H9 (cell line): ENCODE measurements around the gene CERK. TPM values are rescaled to one million over a fixed set of nuclear protein-coding genes. Genes with fewer than 3 reads are reported as not detected.

Experiments
- DNase-seq: peaks from one replicate; pipeline ENCODE4 v3.0.0-alpha.2; 2017
- H2AFZ ChIP-seq: one replicate; pipeline ENCODE4 v1.6.1; 2013; ENCODE audit warnings: mild to moderate bottlenecking, low read length, control low read depth, moderate library complexity
- H2AK5ac ChIP-seq: 2 replicates; pipeline ENCODE4 v1.6.1; 2013; ENCODE audit warnings: low read length, control low read depth, mixed read lengths; ENCODE audit not compliant: insufficient read length
- H2BK120ac ChIP-seq: one replicate; pipeline ENCODE4 v1.6.1; 2013; ENCODE audit warnings: low read depth, mild to moderate bottlenecking, low read length, control low read depth, inconsistent platforms; ENCODE audit not compliant: poor library complexity, severe bottlenecking
- H2BK12ac ChIP-seq: 2 replicates; pipeline ENCODE4 v1.6.1; 2013; ENCODE audit warnings: low read length, control low read depth, mixed read lengths, low read depth; ENCODE audit not compliant: insufficient read length
- H2BK15ac ChIP-seq: 2 replicates; pipeline ENCODE4 v1.6.1; 2013; ENCODE audit warnings: low read depth, low read length, control low read depth
- H2BK20ac ChIP-seq: one replicate; pipeline ENCODE4 v1.6.1; 2013; ENCODE audit warnings: low read depth, mild to moderate bottlenecking, low read length, control low read depth, inconsistent platforms; ENCODE audit not compliant: poor library complexity, severe bottlenecking
- H2BK5ac ChIP-seq: 2 replicates; pipeline ENCODE4 v1.6.1; 2013; ENCODE audit warnings: low read length, control low read depth, mixed read lengths; ENCODE audit not compliant: insufficient read length
- H3K14ac ChIP-seq: 2 replicates; pipeline ENCODE4 v1.6.1; 2013; ENCODE audit warnings: low read length, control low read depth; ENCODE audit not compliant: insufficient read depth
- H3K18ac ChIP-seq: 2 replicates; pipeline ENCODE4 v1.6.1; 2013; ENCODE audit warnings: low read depth, mild to moderate bottlenecking, mixed read lengths, low read length, control low read depth; ENCODE audit not compliant: insufficient read length
- H3K23ac ChIP-seq: 2 replicates; pipeline ENCODE4 v1.6.1; 2013; ENCODE audit warnings: low read length, control low read depth, mixed read lengths, low read depth; ENCODE audit not compliant: insufficient read length
- H3K23me2 ChIP-seq: 2 replicates; pipeline ENCODE4 v1.6.1; 2013; ENCODE audit warnings: low read depth, mild to moderate bottlenecking, mixed read lengths, low read length, control low read depth; ENCODE audit not compliant: insufficient read length, poor library complexity, severe bottlenecking
- H3K27ac ChIP-seq: 2 replicates; pipeline ENCODE4 v1.5.1; 2013; ENCODE audit warnings: low read length, control low read depth, mixed read lengths, low read depth; ENCODE audit not compliant: insufficient read length
- H3K27me3 ChIP-seq: 2 replicates; pipeline ENCODE4 v1.6.1; 2013; ENCODE audit warnings: low read length, control low read depth, inconsistent platforms; ENCODE audit not compliant: insufficient read depth
- H3K4ac ChIP-seq: 2 replicates; pipeline ENCODE4 v1.6.1; 2013; ENCODE audit warnings: low read depth, mild to moderate bottlenecking, control low read depth, inconsistent platforms, low read length, moderate library complexity
- H3K4me1 ChIP-seq: 2 replicates; pipeline ENCODE4 v1.6.1; 2013; ENCODE audit warnings: low read length, control low read depth, inconsistent platforms; ENCODE audit not compliant: insufficient read depth
- H3K4me2 ChIP-seq: 2 replicates; pipeline ENCODE4 v1.6.1; 2013; ENCODE audit warnings: low read length, control low read depth, mixed read lengths; ENCODE audit not compliant: insufficient read length, insufficient read depth
- H3K56ac ChIP-seq: 2 replicates; pipeline ENCODE4 v1.6.1; 2013; ENCODE audit warnings: low read depth, mild to moderate bottlenecking, mixed read lengths, low read length, control low read depth; ENCODE audit not compliant: insufficient read length
- H3K79me1 ChIP-seq: 2 replicates; pipeline ENCODE4 v1.6.1; 2013; ENCODE audit warnings: low read depth, mild to moderate bottlenecking, moderate library complexity, low read length, control low read depth, inconsistent platforms; ENCODE audit not compliant: insufficient read depth, poor library complexity, severe bottlenecking
- H3K79me2 ChIP-seq: 2 replicates; pipeline ENCODE4 v1.6.1; 2013; ENCODE audit warnings: low read length, control low read depth, inconsistent platforms; ENCODE audit not compliant: insufficient read depth
- H3K9ac ChIP-seq: 2 replicates; pipeline ENCODE4 v1.6.1; 2013; ENCODE audit warnings: low read length, control low read depth, mixed read lengths; ENCODE audit not compliant: insufficient read length; ENCODE audit errors: extremely low read depth
- H3K9me3 ChIP-seq: one replicate; pipeline ENCODE4 v1.6.1; 2013; ENCODE audit warnings: low read depth, low read length, inconsistent platforms; ENCODE audit not compliant: control insufficient read depth
- H3T11ph ChIP-seq: one replicate; pipeline ENCODE4 v1.6.1; 2013; ENCODE audit warnings: mild to moderate bottlenecking, low read length, control low read depth, inconsistent platforms
- H4K20me1 ChIP-seq: one replicate; pipeline ENCODE4 v1.6.1; 2013; ENCODE audit not compliant: control insufficient read depth, insufficient read length, insufficient read depth
- H4K5ac ChIP-seq: 2 replicates; pipeline ENCODE4 v1.6.1; 2013; ENCODE audit warnings: low read depth, mild to moderate bottlenecking, mixed read lengths, low read length, control low read depth; ENCODE audit not compliant: insufficient read length
- H4K8ac ChIP-seq: replicated peaks from 2 replicates; pipeline ENCODE4 v1.6.1; 2013; ENCODE audit warnings: low read length, control low read depth, mixed read lengths, low read depth; ENCODE audit not compliant: insufficient read length
- H4K91ac ChIP-seq: 2 replicates; pipeline ENCODE4 v1.6.1; 2013; ENCODE audit warnings: low read depth, mild to moderate bottlenecking, moderate library complexity, mixed read lengths, low read length, control low read depth; ENCODE audit not compliant: insufficient read length
- H3K27ac Mint-ChIP-seq, 3 experiments: 2 replicates in 2 of 3; 3 replicates in 1 of 3; pipeline ENCODE4 v1.8.0; 2020 to 2021; ENCODE audit warnings: mixed read lengths in 3 of 3, mild to moderate bottlenecking in 1 of 3, moderate library complexity in 1 of 3
- H3K27me3 Mint-ChIP-seq: 2 replicates; pipeline ENCODE4 v1.8.0; 2021; ENCODE audit warnings: low read depth, mild to moderate bottlenecking, moderate library complexity, mixed read lengths
- H3K36me3 Mint-ChIP-seq, 3 experiments: 2 replicates in 2 of 3; 3 replicates in 1 of 3; pipeline ENCODE4 v1.8.0; 2020 to 2021; ENCODE audit warnings: low read depth in 3 of 3, mixed read lengths in 3 of 3; ENCODE audit not compliant: insufficient read depth in 1 of 3
- H3K4me1 Mint-ChIP-seq, 2 experiments: 2 replicates each; pipeline ENCODE4 v1.8.0; 2020; ENCODE audit warnings: mixed read lengths in 2 of 2
- H3K4me3 Mint-ChIP-seq, 2 experiments: 2 replicates in 1 of 2; 3 replicates in 1 of 2; pipeline ENCODE4 v1.8.0; 2020 to 2021; ENCODE audit warnings: mild to moderate bottlenecking in 2 of 2, mixed read lengths in 2 of 2, moderate library complexity in 1 of 2
- H3K9me3 Mint-ChIP-seq, 2 experiments: 2 replicates in 1 of 2; 3 replicates in 1 of 2; pipeline ENCODE4 v1.8.0; 2020; ENCODE audit warnings: mild to moderate bottlenecking in 2 of 2, mixed read lengths in 2 of 2, moderate library complexity in 1 of 2
- CTCF ChIP-seq: fragments of 200-600 bp; sonication (generic); conservative IDR thresholded peaks from 3 replicates; pipeline ENCODE4 v1.8.0; 2021; ENCODE audit warnings: antibody characterized with exemption, mild to moderate bottlenecking
- WGBS: extraction: QIAGEN DNeasy Blood & Tissue Kit; methylation state at CpG from one replicate; pipeline ENCODE4 v1.1.7; 2013; ENCODE audit warnings: missing lambda C conversion rate, low lambda C conversion rate, mixed read lengths; ENCODE audit not compliant: insufficient read length; ENCODE audit errors: extremely low coverage; 5-methylcytosine and 5-hydroxymethylcytosine counted together
- total RNA-seq: library from RNA; stranded (reverse); gene quantifications from 2 replicates; pipeline ENCODE4 v1.2.1, GENCODE V29; 2021

The CERK gene
- total RNA-seq, 1 experiment from 2014 or later = 47.1 TPM

GRCh38 chr22:46667245-46667623 is 70.8 kb downstream of the CERK start:
- Mint-ChIP-seq H3K4me1 (peaks cover 3 to 6% of the 10 kb centered on the region in 2 experiments), H3K9me3 (no peaks in the 10 kb centered on the region), H3K36me3 (peaks cover 2 to 7% (median 5%) of the 10 kb centered on the region in 3 experiments; a peak in 5 of 7 replicates), H3K27me3 (no peaks in the 10 kb centered on the region), H3K4me3 (no peak overlapping the region), H3K27ac (no peak overlapping the region)
- Histone ChIP-seq H4K5ac (no peak overlapping the region), H3K27ac (no peak overlapping the region), H2AFZ (no peak overlapping the region), H3K9ac (no peak overlapping the region), H4K91ac (no peak overlapping the region), H4K20me1 (no peaks in the 10 kb centered on the region), H2BK12ac (no peak overlapping the region), H2BK5ac (no peak overlapping the region), H3K23me2 (no peaks in the 10 kb centered on the region), H3K14ac (no peak overlapping the region), H3K4ac (no peak overlapping the region), H3K4me2 (no peak overlapping the region), H3K56ac (no peak overlapping the region), H3K79me2 (no peaks in the 10 kb centered on the region), H2AK5ac (no peak overlapping the region), H2BK120ac (no peak overlapping the region), H3K27me3 (no peaks in the 10 kb centered on the region), H2BK15ac (no peak overlapping the region), H3K18ac (no peak overlapping the region), H3K4me1 (no peaks in the 10 kb centered on the region), H3K23ac (no peak overlapping the region), H2BK20ac (no peak overlapping the region), H3K79me1 (no peaks in the 10 kb centered on the region), H3K9me3 (no peaks in the 10 kb centered on the region), H3T11ph (no peak overlapping the region), H4K8ac (no peak overlapping the region)
- no CpG with 5 or more reads among the region's 10 CpGs for WGBS
- no peak for TF ChIP-seq CTCF
- no peak for DNase-seq
